Testis (tissue), 3 donors: ENCODE data around the gene TRIM72. TPM values are rescaled to one million over a fixed set of nuclear protein-coding genes. Genes with fewer than 3 reads are reported as not detected.
"Not testable (repeated sequence)": the region's sequence is repeated elsewhere in the genome, so short reads cannot be mapped to it uniquely, and the experiment has no call there.

Source experiments
- DNase-seq: peaks from one replicate; pipeline ENCODE4 v3.0.0-alpha.2; 2019
- H3K27ac ChIP-seq, 2 donors: fragments of 200-600 bp; sonication (generic); one replicate each; pipeline ENCODE4 v1.5.1; 2019
- H3K27me3 ChIP-seq: fragments of 200-600 bp; sonication (generic); one replicate; pipeline ENCODE4 v1.5.1; 2019
- H3K36me3 ChIP-seq: fragments of 200-600 bp; sonication (generic); one replicate; pipeline ENCODE4 v1.5.1; 2017; ENCODE audit warnings: low read depth; ENCODE audit errors: missing control alignments
- H3K4me1 ChIP-seq: fragments of 200-600 bp; sonication (generic); one replicate; pipeline ENCODE4 v1.5.1; 2019
- H3K4me3 ChIP-seq, 2 donors: fragments of 200-600 bp; sonication (generic); one replicate each; pipeline ENCODE4 v1.5.1; 2017 to 2019
- H3K9me3 ChIP-seq: fragments of 200-600 bp; sonication (generic); one replicate; pipeline ENCODE4 v1.5.1; 2017
- POLR2A ChIP-seq: fragments of 450-650 bp; IDR thresholded peaks from one replicate; pipeline ENCODE4 v1.6.1; 2017; ENCODE audit warnings: antibody characterized with exemption, mild to moderate bottlenecking, moderate library complexity
- WGBS, 2 donors: methylation state at CpG; one replicate each; pipeline ENCODE4 v1.1.5; 2018; 5-methylcytosine and 5-hydroxymethylcytosine counted together
- intact Hi-C: fragments of 100-400 bp; cut with DNase I; formaldehyde crosslinking; loops from one replicate; pipeline ENCODE4 v1.15.1; 2023; ENCODE audit warnings: low total_unique reads
- polyA plus RNA-seq: library from polyadenylated mRNA; stranded (reverse); fragments of 350-450 nt; fragmentation: Illumina TruSeq; extraction: RNeasy Lipid Tissue Mini Kit (QIAGEN cat#74804); gene quantifications from one replicate; pipeline ENCODE4 v1.2.3, GENCODE V29; 2014; ENCODE audit warnings: low read depth, low replicate concordance; ENCODE audit not compliant: insufficient read depth
- total RNA-seq, 2 donors: library from RNA; depleted of rRNA; stranded (reverse); fragments of >200 nt; gene quantifications; one replicate each; pipeline ENCODE4 v1.2.3, GENCODE V29; 2016
- TF ChIP-seq, protein P1 (sequence below), 3 experiments: fragments of 450-650 bp in 2 of 3; fragments of 200-600 bp in 1 of 3; sonication (generic) in 1 of 3; IDR thresholded peaks; one replicate each; pipeline ENCODE4 v1.5.1; 2016 to 2019; ENCODE audit warnings: antibody characterized with exemption in 3 of 3, mild to moderate bottlenecking in 2 of 3, moderate library complexity in 1 of 3

Gene TRIM72
- total and polyA plus RNA-seq, 3 donors from 2014 or later, result 0.50 to 0.58 (median 0.55) TPM

DNA sequence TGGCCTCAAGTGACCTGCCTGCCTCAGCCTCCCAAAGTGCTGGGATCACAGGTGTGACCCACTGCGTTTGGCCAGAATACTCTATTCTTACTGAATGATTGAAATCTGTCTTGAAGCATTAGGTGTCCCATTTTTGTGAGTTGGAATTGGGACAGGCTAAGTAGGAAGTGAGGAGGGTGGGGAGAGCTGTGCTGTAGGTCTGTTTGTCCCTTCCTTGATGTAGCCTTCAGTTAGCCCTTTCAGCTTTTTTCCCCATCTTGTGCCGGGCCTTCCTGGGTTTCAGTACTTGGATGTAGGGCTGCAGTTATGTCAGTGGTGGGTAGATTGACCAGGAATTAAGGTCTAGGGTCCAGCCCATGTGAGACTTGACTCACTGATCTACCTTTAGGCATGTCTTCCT is 20.0 kb upstream of the TRIM72 start:
- Histone ChIP-seq H3K36me3 (no peaks in the 10 kb centered on the region), H3K9me3 (no peaks in the 10 kb centered on the region), H3K4me1 (no peaks in the 10 kb centered on the region), H3K27ac (no peak overlapping the region), H3K27me3 (no peaks in the 10 kb centered on the region), H3K4me3 (no peak overlapping the region)
- TF ChIP-seq POLR2A, result no peak
- TF ChIP-seq, protein P1, sequence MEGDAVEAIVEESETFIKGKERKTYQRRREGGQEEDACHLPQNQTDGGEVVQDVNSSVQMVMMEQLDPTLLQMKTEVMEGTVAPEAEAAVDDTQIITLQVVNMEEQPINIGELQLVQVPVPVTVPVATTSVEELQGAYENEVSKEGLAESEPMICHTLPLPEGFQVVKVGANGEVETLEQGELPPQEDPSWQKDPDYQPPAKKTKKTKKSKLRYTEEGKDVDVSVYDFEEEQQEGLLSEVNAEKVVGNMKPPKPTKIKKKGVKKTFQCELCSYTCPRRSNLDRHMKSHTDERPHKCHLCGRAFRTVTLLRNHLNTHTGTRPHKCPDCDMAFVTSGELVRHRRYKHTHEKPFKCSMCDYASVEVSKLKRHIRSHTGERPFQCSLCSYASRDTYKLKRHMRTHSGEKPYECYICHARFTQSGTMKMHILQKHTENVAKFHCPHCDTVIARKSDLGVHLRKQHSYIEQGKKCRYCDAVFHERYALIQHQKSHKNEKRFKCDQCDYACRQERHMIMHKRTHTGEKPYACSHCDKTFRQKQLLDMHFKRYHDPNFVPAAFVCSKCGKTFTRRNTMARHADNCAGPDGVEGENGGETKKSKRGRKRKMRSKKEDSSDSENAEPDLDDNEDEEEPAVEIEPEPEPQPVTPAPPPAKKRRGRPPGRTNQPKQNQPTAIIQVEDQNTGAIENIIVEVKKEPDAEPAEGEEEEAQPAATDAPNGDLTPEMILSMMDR (IDR thresholded peaks at IDR 0.05), result no peak
- intact Hi-C loops, result no loop called here
- 82 to 87% methylated on average over 2 of the region's 2 CpGs for WGBS, 2 donors
- no peak for DNase-seq

GRCh38 chr16:31194898-31195297 is 19.0 kb upstream of the TRIM72 start:
- H3K9me3 ChIP-seq, result no peaks in the 10 kb centered on the region
- H3K36me3 ChIP-seq, result no peaks in the 10 kb centered on the region
- WGBS, 2 donors, result 78 to 79% methylated on average over 7 of the region's 7 CpGs
- H3K27ac ChIP-seq, result no peak overlapping the region
- H3K27me3 ChIP-seq, result no peaks in the 10 kb centered on the region
- no peak overlapping the region for H3K4me3 ChIP-seq
- DNase-seq, result no peak
- TF ChIP-seq POLR2A, result no peak
- TF ChIP-seq, protein P1 (IDR thresholded peaks at IDR 0.05), result no peak
- intact Hi-C loops, result no loop called here
- no peaks in the 10 kb centered on the region for H3K4me1 ChIP-seq

GRCh38 chr16:31195861-31196260 is 18.1 kb upstream of the TRIM72 start:
- H3K4me3 ChIP-seq, H3K27me3 ChIP-seq, DNase-seq, H3K36me3 ChIP-seq, H3K4me1 ChIP-seq, intact Hi-C loops, H3K27ac ChIP-seq, H3K9me3 ChIP-seq: not testable (repeated sequence)
- 87 to 97% methylated on average over 10 to 11 of the region's 11 CpGs for WGBS, 2 donors

- H3K36me3 ChIP-seq, result no peaks in the 10 kb centered on the region
- 80 to 89% methylated on average over 17 of the region's 17 CpGs for WGBS, 2 donors
- no peak overlapping the region for H3K4me3 ChIP-seq
- TF ChIP-seq POLR2A, result no peak
- TF ChIP-seq, protein P1 (IDR thresholded peaks at IDR 0.05), result no peak
- no peak for DNase-seq
- no peak overlapping the region for H3K27ac ChIP-seq
- H3K4me1 ChIP-seq, result peaks cover 8% of the 10 kb centered on the region
- intact Hi-C loops, result no loop called here
- H3K27me3 ChIP-seq, result no peaks in the 10 kb centered on the region
- no peaks in the 10 kb centered on the region for H3K9me3 ChIP-seq
Measured at GRCh38 chr16:31196324-31197088, 17.4 kb upstream of the TRIM72 start.

DNA sequence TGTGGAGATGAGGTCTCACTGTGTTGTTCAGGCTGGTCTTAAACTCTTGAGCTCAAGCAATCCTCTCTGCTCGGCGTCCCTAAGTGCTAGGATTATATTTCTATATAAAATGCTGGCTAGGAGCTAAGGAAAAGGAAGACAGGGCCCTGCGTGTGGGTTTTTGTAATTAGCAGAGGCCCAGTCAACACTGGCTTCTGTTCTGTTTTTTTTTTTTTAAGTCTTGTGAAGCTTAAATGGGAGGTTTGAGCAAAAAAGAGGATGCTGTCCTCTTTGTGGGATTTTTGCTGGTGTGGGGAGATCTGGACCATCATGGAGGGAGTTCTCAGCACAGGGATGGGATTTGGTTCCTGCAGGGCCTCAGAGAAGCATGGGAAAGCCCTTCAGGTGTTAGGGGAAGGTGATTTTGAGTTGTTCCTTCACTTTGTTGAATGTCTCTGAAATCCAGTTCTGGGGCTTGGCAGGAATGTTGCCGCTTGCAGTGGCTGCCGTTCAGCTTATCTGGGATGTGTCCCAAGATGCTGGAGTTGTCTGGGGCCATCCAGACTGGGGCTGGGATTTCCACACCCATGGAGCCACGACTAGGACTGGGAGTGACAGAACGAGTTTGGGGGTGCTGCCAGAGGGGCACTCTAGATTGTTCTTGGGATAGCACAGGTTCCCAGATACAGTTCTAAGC is 15.6 kb upstream of the TRIM72 start:
- H3K27me3 ChIP-seq, result no peaks in the 10 kb centered on the region

More for the DNA sequence above, 15.6 kb upstream of the TRIM72 start:
- Histone ChIP-seq H3K9me3 (no peaks in the 10 kb centered on the region), H3K27ac (no peak overlapping the region), H3K36me3 (no peaks in the 10 kb centered on the region), H3K4me1 (peaks cover 14% of the 10 kb centered on the region), H3K4me3 (no peak overlapping the region)
- no peak for DNase-seq
- TF ChIP-seq, protein P1 (IDR thresholded peaks at IDR 0.05), result no peak
- no peak for TF ChIP-seq POLR2A
- intact Hi-C loops, result no loop called here
- 59 to 60% methylated on average over 7 of the region's 7 CpGs for WGBS, 2 donors
